Frontal cortex (tissue), 4 donors: Measurements from ENCODE around the gene CDC42BPB. TPM values are rescaled to one million over a fixed set of nuclear protein-coding genes. Genes with fewer than 3 reads are reported as not detected.

Experiments
- DNase-seq, 2 donors: peaks; one replicate each; pipeline ENCODE4 v3.0.0; 2012; ENCODE audit warnings: low spot score in 2 of 2
- FAIRE-seq: peaks from 2 replicates; lab custom pipeline; 2012; peaks lifted over from hg19 to GRCh38; lab: Jason Lieb, UNC
- total RNA-seq: library from RNA; depleted of rRNA; stranded (reverse); fragments of >200 nt; gene quantifications from one replicate; pipeline ENCODE4 v1.2.3, GENCODE V29; 2014
- donor health status: control.
- donor health status: control.
- donor health status: control.

The CDC42BPB gene
- total RNA-seq, 1 donor from 2014 or later, result 64.0 TPM

DNA sequence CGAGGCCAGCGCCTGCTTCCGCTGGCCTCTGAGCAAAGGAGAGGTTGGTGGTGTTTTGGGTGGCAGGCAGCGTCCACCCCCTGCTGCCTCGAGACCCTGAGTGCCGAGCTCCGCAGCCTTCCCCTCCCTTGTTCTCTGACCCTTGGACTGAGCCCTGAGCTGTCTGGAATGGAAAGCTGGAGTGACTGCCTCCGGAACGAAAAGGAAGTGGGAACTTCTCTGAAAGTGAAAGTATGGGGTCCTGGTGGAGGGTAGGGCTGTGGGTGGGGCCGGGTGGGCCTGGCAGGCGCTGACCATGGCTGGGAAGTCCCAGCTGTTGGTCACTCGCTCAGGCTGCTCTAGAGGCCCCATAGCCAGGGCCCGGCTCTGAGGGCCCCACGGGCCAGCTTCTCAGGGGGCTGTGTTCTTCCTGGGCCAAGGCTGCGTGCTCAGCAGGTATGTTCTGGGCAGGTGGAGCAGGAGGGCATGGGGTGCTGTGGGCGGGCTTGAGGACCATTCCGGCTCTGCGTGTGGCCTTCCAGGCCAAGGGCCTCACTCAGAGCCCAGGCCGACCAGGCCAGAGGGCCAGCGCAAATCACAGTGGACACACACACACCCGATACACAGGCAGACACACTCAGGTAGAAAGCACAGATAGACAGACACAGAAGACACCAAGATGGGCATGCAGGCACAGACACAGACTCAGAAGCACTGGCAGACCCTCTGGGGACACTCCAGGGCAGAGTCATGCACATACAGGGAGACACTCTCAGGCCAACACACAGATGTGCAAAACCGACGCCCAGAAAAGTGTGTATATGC, 37.3 kb upstream of the CDC42BPB start, which contains the start of gene EXOC3L4:
TSS of gene EXOC3L4 (plus strand) at position 320 of the 804 bp plus-strand sequence. CDS start 5,495 bp downstream, outside the sequence.
- DNase-seq (no peak), FAIRE-seq (no peak)

DNA sequence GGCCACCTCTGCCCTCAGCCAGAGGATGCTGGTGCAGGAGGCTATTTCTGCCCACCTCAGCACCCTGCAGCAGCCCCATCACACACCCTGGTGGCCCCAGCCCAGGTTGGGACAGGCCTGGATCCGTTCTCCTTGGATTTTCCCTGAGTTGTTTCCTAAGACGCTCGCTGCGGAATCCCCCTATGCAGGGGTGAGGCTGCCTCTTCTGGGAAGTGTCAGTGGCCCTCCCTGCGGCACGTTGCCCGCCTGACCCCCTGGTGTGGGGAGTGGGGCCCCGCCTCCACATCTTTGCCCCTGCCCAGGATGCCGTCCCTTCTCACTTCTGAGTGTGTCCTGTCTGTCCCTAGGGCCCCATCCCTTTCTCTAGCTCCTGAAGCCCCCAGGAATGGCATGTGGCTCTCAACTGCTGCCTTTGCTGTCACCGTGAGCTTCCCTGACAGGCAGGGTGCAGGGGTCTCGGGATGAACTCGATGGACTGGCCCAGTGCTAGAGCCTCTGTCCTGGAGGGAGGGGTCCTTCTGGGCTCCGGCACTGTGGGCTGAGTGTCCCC, 36.6 kb upstream of the CDC42BPB start:
- no peak for DNase-seq
- FAIRE-seq, result no peak

DNA sequence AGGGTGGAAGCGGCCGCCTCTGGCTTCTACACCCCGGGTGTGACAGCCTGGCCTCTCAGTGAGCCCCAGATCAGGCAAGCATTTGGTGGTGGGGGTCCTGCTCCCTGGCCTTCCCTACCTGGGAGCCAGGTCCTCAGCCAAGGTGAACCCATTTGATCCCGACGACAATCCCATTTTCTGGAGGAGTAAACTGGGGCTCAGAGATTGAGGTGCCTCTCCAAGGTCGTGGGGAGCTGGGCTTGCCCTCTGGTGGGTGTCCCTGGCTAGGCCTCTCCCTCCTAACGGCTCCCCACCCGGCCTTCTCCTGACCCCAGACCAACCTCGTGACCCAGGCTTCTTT, 34.5 kb upstream of the CDC42BPB start:
- no peak for FAIRE-seq
- no peak for DNase-seq

DNA sequence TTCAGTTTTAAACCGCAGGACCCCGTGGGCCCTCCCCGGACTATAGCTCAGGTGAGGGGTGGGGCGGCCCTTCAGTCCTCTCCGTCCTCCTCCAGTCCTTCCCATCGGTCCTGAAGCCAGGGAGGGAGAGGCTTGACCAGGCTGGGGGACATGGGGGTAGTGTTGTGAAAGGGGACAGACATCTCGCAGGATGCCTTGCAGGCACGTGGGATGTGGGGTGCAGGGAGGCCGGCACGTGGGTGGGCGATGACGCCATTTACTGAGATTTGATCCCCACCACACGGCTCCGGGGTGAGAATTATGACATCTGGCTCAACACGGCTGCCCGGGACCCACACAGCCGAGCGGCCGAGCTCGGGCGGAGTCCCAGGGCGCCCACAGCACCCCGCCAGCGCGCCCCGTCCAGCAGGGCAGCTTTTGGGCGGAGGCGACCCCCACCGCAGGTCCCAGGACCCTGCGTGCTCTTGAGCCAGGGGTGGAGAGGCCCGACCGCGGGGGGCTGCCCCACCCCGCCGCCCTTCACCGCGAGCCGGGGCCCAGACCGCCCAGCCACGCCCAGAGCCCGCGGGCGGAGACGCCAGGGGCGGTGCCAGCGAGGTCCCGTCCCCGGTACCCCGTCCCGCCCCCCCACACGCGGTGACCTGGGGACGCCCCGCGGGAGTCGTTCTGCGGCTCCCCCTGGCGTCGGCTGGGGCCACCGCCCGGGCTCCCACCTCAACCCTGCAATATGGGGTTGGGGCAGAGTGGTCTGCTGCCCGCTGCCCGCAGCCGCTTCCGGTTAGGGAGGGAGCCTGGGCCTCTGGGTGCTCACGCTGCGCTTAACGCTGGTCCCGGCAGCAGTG, 33.9 kb upstream of the CDC42BPB start:
- DNase-seq (peak; percentile 70 to 79), FAIRE-seq (no peak)

DNA sequence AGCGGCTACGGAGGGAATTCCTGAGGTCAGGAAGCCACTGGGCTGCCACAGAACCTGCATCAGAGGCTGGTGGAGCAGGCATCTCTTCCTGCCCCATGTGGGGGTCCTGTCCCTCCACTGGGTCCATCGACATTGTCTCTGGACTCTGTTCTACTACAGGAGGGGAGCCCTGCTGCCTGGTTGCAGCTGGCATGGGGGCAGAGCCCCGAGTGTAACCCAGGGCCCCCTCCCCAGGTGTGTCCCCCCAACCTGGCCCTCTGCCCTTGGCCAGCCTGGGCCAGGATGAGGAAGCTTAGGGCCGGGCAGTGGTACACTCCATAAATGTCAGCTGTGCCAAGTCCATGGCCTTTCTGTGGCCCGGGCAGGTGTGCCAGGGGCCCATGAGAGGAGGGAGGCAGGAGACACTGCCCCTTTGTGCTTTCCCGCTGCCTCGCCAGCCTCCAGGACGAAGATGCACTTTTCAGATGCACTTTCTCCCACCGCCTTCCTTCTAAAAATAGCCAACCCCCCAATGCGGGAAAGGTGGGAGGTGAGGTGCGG, 33.2 kb upstream of the CDC42BPB start:
- DNase-seq, result no peak
- no peak for FAIRE-seq

DNA sequence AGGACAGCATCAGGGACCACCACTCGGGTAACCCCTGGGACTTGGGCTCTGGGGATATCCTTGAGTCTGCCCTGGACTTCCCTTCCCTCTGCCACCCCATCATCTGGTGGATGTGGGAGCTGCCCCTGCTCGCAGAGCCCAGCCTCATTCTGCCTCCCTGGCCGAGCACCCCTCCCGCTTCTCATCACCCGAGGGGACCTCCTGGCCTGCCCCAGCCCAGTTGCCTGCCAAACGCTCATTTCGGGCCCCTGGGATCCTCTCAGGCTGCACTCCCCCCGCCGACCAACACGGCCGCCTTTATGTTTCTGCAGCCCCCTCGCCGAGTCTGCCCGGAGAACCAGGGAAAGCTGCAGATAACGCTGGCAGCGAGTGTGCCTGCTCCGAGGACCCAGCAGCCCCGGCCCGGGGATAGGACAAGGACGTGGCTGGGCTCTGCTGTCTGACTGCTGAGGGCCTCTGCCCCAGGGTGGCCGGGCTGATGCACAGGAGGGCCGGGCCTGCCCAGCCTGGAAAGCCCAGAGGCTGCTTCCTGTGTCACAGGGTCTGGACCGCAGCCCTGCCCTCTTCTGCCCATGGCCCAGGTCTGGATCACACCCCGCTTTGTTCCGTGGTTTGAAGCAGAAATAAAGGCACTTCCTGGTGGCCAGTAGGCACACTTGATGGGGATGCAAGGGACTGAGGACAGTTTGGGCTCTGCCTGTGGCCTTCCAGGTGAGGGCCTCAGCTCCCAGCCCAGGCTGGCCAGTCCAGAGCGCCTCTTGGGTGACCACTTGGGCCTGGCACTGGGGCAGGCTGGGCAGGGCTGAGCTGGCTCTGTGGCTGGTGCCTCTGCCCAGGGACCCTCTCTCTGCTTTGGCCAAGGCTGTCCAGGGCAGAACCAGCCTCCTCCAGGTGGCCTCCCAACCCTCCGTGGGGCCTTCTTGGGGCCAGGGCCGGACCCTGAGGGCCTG, 32.3 kb upstream of the CDC42BPB start:
- FAIRE-seq (no peak), DNase-seq (no peak)

DNA sequence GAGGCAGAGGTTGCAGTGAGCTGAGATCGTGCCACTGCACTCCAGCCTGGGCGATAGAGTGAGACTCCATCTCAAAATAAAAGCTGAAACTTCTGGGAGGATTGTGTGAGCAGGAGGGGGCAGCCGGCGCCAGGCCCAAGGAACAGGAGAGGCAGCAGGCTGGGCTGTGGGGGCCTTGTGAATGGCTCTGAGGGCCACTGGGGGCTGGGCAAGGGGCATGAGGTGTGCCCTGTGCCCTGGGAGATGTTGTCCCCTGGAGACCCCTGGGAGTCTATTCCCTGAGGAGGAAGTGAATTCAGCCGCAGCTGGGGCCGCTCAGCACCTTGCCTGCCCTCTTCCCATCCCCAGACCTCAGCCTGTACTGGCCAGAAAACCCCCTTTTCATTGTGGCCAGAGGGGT, 31.6 kb upstream of the CDC42BPB start:
- no peak for FAIRE-seq
- DNase-seq, result no peak

DNA sequence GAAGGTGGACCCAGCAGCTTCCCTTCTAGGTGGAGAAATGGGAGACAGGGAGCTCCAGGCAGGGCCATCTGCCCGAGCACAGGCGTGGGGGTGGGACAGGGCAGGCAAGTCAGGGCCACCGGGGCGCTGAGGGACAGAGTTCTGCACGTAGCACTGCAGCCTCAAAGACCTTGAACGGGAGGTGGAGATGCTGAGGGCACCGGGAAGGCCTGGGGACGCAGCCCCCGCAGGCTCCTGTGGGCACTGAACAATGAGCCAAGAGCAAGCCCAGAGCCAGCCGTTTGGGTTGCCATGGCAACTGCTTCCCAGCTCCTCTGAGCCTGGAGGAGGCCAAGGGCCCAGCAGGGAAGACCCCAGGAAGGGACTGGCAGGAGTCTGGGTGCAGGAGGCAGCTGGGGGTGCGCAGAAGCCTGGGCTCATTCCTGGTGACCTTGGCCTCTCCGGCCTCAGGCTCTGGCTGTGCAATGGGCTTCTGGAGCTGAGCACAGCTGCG, 30.0 kb upstream of the CDC42BPB start:
- DNase-seq, result no peak

DNA sequence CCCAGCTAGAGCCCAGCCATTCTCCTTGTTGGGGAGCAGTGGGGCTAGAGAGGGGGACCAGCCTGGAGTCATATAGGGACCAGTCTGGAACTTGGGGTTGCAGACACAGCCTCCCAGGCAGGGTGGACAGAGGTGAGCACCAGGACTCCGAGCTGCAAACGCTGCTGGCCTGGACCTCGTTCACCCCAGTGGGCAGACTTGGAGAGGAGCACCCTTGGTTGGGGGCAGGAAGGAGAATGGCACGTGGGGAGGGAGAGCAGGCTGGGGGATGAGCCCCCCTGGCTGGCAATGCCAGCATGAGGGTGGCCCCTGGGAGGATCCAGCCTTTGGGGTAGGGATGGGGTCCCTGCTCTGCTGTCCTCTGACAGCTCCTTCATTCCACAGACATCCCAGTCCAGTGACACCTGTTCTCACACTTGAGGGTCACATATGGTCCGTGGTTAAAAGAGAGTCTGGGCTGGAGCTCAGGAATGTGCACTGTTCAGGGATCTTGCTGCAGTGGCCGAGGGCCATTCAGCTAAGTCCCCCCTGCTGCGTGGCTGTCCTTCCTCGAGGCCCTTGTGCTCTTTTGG, 29.5 kb upstream of the CDC42BPB start:
- FAIRE-seq, result no peak
- no peak for DNase-seq

More for the DNA sequence above, 30.0 kb upstream of the CDC42BPB start:
- no peak for FAIRE-seq

DNA sequence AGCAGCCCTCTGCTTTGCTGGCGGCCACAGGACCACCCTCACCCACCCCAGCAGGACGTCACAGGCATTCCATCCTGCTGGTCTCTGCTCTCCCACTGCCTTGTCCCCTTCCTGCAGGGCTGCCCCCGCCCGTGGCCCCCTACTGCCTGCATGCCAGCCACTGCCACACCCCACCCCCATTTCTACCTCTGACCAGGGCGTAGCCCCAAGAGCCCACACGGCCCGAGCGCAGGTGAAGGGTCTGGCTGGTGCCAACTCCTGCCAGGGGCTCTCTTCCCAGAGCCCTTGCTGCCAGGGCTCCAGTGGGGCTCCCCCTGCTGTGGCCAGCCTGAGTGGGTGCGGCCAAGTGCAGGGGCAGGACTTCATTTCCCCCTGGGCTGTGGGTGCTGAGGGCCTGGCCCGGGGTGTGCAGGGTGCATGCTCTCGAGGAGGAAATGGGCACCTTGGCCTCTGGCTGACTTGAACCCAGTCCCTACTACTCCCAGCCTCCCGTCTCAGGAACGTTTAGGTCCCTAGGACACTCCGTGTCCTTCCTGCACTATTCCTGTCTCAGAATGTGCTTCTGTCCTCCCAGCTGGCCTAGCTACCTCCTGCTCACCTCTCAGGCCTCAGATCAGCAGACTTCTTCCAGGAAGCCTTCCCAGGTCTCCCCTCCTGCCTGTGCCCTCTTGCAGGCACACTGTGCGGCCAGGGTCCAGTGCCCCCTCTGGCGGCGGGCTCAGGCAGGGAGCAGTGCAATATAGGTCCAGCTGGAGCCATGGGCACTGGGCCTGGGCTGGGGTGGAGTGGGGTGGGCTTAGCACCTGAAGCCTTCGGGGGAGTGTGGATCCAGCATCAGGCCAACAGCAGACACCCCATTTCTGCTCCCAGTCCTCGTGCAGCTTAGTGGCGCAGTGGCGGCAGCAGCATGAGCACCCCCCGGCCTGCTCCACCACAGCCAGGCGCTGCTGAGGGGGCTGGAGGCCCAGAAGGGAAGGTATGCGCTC, 28.1 kb upstream of the CDC42BPB start:
- DNase-seq (no peak), FAIRE-seq (no peak)

DNA sequence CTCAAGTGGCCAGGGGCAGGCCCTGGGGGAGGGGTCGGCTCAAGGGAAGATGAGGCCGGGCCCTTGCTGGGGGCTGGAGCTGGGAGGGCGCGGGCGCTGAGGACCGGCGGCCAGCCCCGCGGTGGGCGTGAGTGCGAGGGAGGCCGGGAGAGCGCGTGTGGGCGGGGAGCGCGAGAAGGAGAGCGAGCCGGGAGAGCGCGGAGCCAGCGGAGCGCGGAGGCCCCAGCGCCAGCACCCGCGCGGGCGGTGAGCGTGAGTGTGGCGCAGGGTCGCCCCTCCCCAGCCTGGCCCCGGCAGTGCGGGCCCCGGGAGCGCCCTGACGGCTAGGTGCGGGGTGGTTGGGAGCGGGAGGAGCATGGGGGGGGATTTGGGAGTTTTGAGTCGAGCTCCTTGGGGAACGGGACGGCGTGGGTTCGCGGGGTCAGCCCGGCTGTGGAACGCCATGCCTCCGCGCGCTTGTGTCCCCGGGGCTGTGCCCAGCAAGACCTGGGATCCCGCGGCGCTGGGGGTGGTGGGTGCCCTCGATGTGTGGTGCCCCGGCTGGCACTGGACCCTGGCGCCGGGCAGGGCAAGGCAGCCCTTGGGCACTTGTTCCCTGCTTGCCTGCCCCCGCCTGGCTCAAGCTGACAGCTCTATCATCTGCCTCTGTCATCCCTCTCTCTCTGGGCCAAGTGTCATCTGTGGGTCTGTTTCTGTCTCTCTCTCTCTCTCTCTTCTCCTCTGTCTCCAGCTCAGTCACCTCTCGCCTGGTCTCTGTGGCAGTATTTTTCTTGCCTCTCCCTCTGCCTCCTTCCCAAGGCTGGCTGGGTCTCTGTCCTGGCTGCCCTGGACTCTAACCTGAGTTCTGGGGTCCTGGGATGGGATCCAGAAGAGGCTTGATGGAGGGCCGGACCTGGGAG, 26.9 kb upstream of the CDC42BPB start, which contains the start of gene LBHD2:
TSS of gene LBHD2 (plus strand) at position 190 of the 899 bp plus-strand sequence. CDS start 1,803 bp downstream, outside the sequence.
- peak in 1 of 2 donors; percentile 61 for DNase-seq
- no peak for FAIRE-seq

DNA sequence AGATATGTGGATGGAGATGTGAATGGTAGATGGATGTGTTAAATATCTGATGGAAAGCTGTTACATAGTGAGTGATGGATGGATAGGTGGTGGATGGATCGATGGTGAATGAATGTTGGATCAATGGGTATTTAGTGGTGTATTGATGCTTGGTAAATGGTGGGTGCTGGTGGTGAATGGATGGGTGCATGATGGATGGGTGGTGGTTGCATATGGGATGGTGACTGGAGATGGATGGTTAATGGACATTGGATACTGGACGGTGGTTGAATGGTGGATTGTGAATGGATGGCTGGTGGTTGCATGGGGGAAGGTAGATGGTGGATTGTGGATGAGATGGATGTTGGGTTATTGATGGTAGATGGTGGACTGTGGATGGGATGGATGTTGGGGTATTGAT, 24.6 kb upstream of the CDC42BPB start:
- FAIRE-seq (no peak), DNase-seq (no peak)

DNA sequence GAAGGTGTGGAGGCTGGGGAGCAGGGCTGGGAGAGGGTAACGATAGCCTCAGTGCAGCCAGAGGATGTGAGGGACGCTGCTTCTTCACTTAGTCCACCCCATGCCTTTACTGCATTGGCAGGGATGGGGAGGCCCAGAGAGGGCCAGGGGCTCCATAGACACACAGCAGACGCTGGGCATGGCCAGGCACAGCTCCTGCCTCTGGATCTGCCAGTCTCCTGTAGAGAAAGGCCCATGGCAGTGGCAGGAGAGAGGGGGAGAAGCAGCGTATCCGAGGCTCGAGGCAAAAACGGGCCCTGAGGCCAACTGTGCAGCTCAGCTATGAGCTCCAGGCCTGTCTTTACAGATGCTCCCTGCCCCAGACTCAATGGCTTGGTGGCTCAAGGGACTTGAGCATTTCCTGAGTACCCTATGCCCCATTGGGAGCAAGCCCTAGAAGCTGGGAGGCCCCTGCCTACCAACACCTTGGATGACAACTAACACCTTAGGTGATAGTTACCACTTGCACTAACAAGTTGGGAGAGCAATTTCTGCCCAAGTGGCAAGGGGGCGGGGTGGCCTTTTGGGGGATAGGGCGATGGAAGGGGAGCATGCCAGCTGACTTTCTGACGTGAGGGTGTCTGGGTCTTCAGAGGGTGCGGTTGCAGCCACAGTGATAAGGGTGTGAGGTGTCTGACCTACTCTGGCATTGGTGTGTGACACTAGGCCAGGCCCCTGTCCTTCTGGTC, 21.7 kb upstream of the CDC42BPB start:
- DNase-seq (no peak), FAIRE-seq (no peak)

DNA sequence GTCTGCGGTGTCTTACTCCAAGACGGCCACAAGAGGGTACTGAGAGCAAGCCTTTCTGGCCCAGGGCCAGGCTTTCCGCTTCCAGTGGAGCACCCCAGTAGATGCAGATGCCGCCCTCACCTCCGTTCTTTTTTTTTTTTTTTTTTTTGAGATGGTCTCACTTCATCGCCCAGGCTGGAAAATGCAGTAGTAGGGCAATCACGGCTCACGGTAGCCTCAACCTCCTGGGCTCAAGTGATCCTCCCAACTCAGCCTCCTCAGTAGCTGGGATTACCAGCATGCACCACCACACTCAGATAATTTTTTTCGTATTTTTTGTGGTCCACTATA, 21.0 kb upstream of the CDC42BPB start:
- FAIRE-seq (no peak), DNase-seq (peak; percentile 79 to 86)

DNA sequence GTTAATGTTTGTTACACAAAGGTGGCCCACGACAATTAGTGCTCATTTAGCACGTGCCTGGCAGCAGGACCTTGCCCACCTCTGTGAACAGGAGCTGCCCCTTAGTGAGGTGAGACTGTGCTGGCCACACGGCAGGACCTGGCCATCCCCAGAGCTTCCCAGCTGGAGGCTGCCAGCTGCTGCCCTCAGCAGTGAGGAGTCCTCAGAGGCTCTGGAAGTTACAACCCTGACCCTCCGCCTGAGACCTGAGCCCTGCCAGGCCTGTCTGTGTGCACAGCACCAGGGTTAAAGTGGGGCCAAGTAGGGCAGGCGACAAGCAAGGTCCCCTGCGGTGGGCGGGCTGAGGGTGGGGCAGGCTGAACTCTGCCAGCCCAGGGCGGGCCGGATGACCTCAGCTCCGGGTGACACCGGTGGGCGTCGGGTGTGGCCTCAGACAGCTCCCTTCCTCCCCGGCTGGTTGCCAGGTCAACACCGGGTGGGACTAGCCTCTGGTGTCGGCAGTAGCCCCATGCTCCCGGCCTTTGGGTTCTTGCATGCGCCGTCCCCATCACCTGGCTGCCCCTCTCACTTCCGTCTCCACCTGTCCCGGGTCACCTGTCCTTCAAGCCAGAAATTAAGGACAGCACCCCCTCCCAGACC, 17.5 kb upstream of the CDC42BPB start:
- FAIRE-seq (no peak), DNase-seq (peak in 1 of 2 donors; percentile 37)
